Stimulated activated CD4-positive, alpha-beta T cell treated with anti-CD3 and anti-CD28 coated beads, Interleukin-15, amount 100 ng/mL, for 48 hours (primary cell): ENCODE data around the gene CEP170B.
"Not testable (repeated sequence)": the region's sequence is repeated elsewhere in the genome, so short reads cannot be mapped to it uniquely, and the experiment has no call there.

Source experiments
- DNase-seq, 2 donors: peaks; one replicate each; pipeline ENCODE4 v3.0.0-alpha.2; 2020; ENCODE audit warnings: low read depth in 2 of 2

The CEP170B gene

GRCh38 chr14:104931771-104932675 lies 67.0 kb downstream of the CEP170B start:
- no peak for DNase-seq

- peak; percentile 77 to 85 for DNase-seq
These were observed 67.9 kb downstream of the CEP170B start for GRCh38 chr14:104932676-104933631.

- DNase-seq, result no peak
These were observed 69.0 kb downstream of the CEP170B start for GRCh38 chr14:104933746-104934733.

DNA sequence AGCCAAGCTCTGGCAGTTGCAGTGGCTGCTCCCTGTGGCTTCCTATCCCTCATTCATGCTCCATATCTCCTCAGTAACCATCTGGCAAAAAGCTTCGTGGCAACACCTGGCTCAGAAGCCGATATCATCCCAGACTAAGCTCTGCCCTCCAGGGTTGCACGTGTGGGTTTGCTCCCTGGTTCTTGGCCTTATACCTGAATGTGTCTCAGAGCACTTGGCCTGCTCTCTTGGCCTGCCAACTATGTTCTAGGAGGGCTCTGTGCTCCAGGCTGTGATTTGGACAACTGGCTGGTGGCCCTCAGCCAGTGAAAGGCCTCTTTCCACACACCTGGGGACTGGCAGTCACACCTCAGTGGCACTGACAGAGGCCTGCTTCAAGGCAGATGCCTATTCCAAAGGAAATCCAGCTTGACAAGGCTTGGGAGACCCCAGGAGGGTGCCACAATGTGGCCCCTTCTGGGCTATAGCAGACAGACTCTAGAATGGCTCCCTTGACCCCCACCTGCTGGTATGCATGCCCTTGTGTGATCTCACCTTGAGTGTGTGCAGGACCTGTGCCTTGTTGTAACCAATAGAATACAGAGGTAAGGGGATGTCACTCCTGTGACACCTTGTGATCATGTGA lies 70.1 kb downstream of the CEP170B start:
- DNase-seq, result no peak

DNA sequence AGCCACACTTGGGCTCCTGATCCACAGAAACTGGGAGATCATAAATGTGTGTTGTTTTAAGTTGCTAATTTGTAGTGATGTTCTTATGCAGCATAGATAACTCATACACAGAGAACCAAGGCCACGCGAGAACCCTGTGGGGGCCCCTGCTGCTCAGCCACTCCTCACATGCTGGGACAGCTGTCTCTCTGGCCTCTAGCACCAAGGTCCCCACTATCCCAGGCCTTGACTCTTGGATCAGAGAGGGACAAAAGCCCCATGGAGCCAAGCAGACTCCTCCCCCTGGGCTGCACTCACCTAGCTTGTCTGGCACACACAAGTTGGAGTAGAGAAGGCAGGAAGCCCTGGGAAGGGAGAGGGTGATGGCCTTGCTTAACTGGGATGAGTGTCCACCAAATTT lies 70.9 kb downstream of the CEP170B start:
- DNase-seq, result no peak

GRCh38 chr14:104936361-104937155 lies 71.5 kb downstream of the CEP170B start:
- DNase-seq, result no peak

DNA sequence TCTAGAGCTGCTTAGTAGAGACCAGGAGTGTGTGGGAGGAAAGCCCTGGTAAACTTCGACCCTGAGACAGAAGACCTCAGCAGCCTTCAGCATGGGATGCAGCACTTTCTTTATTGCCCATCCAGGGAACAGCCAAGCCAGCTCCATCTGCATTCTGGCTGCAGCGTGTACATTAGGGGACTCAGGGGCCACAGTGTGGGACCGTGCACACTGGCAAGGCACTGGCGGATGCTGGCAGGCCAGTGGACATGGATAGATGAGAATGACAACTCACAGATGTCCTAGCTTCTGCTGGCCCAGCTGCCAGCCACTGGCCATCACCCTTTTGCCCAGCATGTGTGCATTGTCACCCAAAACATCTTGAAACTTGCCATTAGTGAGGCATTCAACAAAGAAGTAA lies 72.1 kb downstream of the CEP170B start:
- DNase-seq, result no peak

GRCh38 chr14:104937694-104938365 lies 72.8 kb downstream of the CEP170B start:
- no peak for DNase-seq

GRCh38 chr14:104938436-104938835 lies 73.4 kb downstream of the CEP170B start:
- DNase-seq, result no peak

DNA sequence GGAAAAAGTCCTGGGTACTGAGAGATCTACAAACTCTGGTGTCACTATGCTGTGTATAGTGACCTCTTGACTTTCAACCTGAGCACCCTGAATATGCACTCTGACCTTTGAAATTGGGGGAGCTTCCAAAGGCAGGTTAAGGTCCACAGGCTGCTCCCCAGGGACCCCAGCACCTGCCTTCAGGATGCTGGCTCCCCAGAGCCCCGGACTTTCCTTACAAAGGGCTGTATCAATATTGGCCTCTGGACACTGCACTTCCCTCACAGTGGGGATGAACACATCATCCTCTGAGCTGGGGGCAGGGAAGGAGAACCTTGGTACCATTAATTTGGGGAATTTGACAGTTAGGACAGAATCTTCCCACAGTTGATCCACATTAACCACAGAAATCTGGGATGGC lies 73.9 kb downstream of the CEP170B start:
- no peak for DNase-seq

DNA sequence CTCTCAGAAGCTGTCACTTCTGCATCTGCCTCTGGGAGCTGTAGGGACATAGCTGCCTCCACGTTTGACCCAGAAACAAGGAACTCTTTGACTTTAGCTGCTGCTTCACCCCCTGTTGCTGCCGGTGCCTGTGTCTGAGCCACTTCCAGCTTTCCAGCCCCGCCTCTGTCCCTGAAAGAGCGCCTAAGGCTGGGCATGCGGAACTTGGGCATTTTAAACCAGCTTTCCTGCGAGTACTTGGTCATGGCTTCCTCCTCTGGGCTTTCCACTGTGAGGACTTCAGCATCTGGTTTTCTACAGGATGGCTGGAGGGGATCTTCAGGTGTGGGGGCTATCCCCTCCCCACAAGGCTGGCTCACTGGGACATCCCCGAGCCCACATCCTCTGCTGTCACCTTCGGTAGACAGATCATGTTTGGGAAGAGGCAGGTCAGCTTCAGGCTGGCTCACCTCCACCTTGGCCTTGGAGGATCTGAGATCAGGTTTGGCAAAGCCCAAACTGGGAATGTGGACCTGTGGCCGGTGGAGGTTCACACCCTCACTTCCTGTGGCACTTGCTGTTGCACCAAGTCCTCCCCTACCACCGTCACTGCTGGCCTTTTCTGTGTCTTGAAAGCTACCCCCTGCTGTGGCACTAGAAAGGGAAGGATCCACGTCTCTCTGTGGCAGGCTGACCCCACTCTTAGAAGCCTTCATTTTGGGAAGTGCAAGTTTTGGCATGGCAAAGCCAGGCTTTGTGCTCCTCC lies 74.8 kb downstream of the CEP170B start:
- DNase-seq, result no peak

- no peak for DNase-seq
These were observed 75.6 kb downstream of the CEP170B start for GRCh38 chr14:104940526-104941150.

DNA sequence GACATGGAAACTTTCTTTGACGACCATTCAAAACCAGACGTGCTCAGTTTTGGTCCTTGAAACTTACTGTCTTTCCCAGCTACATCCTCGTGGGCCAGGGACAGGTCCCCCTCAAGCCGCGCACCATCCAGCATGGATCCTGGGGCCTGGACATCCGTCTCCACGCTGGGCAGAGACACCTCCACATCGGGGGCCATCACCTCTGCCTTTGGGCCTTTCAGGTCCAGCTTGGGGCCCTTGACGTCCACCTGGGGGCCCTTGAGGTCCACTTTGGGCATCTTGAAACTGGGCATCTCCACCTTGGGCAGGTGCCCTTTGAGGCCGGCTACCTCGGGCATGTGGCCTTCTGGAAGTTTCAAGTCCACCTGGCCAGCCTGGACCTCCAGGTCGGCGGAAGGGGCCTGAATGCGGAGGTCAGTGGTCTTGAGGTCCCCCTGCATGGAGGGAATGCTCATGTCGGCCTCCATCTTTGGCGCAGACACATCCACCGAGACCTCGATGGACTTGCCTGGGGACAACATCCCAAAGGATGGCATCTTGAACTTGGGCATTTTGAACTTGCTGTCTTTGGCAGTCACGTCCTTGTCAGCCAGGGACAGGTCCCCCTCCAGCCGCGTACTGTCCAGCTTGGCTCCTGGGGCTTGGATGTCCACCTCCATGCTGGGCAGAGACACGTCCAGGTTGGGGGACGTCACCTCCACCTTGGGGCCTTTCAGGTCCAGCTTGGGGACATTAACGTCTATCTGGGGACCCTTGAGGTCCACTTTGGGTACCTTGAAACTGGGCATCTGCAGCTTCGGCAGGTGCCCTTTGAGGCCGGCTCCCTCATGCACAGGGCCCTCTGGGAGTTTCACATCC lies 76.7 kb downstream of the CEP170B start:
- DNase-seq, result no peak

DNA sequence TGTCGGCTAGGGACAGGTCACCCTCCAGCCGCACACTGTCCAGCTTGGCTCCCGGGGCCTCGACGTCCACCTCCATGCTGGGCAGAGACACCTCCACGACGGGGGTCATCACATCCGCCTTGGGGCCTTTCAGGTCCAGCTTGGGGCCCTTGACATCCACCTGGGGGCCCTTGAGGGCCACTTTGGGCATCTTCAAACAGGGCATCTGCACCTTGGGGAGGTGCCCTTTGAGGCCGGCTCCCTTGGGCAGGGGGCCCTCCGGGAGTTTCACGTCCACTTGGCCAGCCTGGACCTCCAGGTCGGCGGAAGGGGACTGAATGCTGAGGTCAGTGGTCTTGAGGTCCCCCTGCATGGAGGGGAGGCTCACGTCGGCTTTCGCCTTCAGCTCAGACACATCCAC lies 77.5 kb downstream of the CEP170B start:
- no peak for DNase-seq

- not testable (repeated sequence) for DNase-seq
These were observed 78.3 kb downstream of the CEP170B start for GRCh38 chr14:104943216-104944015.

DNA sequence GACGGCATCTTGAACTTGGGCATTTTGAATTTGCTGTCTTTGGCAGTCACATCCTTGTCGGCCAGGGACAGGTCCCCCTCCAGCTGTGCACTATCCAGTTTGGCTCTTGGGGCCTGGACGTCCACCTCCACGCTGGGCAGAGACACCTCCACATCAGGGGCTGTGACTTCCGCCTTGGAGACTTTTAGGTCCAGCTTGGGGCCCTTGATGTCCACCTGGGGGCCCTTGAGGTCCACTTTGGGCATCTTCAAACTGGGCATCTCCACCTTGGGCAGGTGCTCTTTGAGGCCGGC lies 78.9 kb downstream of the CEP170B start:
- DNase-seq, result not testable (repeated sequence)
